GM18909 (cell line): ENCODE results near the gene RABL6.

ENCODE experiments used
- ATAC-seq: cut with Tn5 transposase; IDR thresholded peaks from one replicate; pipeline ENCODE4 v1.9.1; 2021; ENCODE audit warnings: mild to moderate bottlenecking; ENCODE audit not compliant: unreplicated experiment, poor library complexity

RABL6 gene

GRCh38 chr9:136814725-136815421 is 7.1 kb downstream of the RABL6 start:
- no peak for ATAC-seq

GRCh38 chr9:136815422-136815782 is 7.7 kb downstream of the RABL6 start:
- no peak for ATAC-seq

DNA sequence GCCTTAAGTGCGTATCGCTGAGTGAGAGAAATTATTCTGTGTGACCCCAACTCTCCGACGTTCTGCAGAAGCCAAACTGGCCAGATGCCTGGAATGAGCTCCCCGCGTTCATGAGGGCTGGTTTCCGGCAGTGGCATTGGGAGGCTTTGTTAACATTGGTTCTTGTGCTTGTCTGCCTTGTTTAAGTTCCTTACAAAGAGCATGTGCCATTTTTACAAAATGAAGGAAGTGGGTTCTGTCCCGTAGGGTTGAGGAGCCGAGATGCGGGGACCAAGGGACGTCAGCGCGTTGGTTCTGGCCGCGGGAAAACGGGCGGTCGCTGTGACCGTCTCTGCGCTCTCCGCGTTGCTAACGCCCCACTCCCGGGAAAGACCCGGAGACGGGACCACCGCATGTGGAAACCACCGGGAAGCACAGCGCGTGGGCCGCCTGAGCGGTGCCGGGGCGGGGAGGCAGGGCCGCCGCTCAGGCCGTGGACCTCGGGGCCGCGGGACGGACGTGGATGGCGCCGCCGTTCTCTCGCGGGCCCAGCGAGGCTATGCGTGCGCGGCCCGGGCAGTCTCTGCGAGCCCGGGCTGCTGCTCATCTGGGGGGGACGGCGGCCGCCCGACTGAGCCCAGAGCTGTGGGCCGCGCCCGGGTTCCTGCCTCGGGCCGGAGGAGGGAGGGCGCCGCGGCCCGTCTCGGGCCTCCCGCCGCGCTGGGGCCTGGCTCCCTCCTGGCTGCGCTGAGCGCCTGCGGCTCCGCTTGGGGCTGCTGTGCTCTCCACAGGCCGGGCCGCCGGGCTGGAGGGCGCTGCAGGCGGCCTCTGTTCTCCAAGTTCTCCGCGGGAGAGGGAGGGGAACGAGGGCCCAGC is 13.4 kb downstream of the RABL6 start:
- no peak for ATAC-seq

GRCh38 chr9:136821826-136822544 is 14.2 kb downstream of the RABL6 start:
- no peak for ATAC-seq

GRCh38 chr9:136823136-136824046 is 15.6 kb downstream of the RABL6 start:
- ATAC-seq: no peak

DNA sequence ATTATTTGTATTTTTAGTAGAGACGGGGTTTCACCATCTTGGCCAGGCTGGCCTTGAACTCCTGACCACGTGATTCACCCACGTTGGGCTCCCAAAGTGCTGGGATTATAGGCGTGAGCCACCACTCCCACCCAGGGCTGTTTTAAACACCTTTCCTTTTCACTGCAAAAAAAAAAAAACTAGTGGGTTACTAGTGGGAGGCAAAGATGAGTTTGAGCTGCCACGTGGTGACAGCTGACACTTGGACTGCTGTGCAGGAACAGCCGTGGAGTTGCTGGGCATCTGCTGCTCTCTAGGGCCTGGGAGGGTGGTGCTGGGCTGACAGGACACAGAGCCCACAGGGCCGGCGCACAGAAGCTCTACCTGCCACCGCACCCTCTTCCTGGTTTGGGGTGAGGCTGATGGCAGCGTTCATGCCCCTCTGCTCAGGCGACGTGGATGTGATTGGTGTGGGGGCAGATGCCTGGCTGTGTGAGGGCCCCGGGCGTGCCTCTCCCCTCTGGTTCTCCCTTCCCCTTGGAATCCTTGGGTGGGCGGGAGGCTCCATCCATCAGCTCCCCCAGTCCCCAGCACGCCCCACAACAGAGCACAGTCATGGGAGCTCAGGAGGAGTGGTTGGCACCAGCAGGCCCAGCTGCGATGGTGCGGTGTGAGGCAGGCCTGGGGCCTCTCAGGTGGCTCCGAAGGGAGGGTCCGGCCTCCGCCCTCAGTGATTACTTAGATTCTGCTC is 16.9 kb downstream of the RABL6 start:
- no peak for ATAC-seq

DNA sequence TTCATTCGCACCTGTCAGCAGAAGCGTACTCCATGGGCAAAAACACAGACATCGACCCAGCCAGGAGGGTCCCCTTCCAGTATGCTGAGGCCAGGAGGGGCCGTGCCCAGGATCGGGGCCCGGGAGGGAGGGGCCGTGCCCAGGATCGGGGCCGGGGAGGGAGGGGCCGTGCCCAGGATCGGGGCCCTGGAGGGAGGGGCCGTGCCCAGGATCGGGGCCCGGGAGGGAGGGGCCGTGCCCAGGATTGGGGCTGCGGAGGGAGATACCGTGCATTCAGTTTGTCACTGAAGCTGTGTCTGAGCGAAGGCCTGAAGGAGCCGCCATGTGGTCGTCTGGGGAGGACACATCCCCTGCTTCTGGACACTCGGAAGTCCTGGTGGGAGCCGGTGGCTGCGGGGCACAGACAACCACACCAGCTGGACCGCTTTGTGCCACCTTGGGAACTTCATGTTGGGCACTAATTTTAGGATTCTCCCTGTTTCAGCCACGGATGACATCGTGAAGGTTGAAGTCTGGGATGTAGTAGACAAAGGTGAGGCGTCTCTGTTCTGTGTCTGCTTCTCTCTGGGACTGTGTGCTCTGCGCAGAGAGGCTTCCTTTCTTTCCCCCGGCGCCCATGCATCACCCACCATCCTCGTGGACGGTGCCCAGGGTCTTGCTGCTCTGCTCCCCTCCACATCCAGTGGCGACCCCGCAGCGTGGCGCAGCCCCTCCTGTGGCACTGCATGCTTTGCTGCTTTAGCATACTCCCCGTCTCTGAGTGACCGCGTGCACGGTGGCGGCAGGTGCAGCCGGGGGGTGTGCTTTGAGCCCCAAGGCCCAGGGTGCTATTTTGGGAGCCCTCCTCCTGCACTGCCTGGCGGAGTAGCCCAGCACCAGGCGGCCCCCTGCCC is 17.8 kb downstream of the RABL6 start:
- no peak for ATAC-seq

DNA sequence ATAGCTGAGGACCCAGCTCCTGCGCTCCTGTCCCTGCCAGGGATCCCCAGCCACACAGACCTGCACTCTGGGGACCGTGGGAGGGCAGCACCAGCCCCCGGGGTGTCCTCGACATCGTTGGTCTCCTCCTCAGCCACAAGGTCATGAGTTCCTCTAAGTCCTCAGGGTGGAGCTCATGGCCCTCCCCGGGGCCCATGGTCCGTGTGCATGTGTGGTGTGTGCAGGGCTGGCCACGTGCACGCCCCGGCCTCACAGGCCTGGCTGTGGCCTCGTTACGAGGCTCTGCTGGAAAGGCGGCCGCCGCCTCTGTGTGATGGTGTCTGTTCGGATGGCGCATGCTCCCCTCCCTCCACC is 18.4 kb downstream of the RABL6 start:
- ATAC-seq: no peak

DNA sequence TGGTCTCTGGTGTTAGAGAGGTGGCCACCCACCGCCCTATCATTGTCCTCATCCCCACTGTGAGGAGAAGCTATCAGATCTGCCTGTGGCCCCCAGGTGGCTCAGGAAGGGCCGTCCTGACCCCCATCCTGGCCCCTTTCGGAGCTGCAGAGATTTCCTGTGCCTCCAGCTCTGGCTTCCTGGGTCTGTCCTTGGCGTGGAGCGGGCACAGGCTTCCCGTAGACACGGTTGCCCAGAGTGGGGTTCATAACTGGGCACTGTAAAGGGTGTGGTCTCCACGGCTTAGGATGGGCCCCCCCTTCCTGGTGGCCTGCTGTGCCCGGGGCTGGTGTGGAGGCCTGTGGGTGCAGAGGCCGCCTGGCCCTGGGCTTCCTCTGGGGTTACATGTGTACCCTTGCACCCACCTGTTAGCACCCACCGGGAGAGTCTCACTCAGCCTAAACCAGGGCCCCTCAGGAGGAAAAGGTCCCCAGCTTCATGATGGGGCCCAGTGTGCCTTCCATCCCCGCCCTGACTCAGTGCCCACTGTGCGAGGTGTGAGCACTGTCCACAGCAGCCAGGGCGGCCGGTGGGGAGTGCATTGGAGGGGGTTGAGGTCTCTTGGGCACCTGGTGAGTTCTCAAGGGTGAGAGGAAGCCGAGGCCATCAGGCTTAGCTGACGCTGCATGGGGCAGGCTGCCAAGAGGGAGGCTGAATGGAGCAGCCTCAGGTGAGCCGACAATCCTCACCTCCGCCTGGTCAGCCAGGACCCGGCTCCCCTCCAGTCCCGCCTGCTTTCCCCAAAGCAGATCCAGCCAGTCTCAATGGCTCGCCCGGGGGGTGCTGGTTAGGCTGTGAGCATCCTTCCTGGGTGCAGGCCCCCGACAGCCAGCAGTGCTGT is 19.2 kb downstream of the RABL6 start:
- ATAC-seq: no peak

DNA sequence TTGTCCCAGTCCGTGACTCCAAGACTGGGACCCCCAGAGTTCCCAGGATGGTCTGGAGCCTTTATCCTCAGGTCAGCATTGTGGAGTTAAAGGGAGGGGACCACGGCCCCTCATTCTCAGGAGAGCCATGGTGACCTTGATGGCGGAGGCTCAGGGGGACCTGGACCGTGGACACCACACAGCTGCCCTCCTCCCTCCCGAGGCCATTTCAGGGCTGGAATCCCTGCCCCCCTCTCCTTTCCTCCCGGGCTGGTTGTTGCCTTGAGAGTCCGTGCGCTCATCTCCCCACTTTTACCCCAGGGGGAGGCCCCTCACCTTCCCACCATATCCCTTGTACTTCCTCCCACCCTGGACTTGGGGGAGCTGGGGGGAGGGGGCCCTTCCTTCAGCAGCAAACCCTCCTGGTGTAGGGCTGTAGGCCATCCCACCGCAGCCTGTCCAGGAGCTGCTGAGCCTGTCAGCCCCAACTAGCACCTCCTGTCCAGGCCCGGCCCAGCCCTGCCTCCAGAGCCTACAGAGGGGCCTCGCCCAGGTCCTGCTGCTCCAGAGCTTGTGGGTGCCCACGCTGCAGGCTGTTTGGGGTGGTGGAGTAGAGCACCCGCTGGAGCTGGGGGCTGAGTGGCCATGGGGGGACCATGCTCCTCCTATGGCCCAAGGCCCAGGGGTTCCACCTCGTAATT is 20.2 kb downstream of the RABL6 start:
- no peak for ATAC-seq

DNA sequence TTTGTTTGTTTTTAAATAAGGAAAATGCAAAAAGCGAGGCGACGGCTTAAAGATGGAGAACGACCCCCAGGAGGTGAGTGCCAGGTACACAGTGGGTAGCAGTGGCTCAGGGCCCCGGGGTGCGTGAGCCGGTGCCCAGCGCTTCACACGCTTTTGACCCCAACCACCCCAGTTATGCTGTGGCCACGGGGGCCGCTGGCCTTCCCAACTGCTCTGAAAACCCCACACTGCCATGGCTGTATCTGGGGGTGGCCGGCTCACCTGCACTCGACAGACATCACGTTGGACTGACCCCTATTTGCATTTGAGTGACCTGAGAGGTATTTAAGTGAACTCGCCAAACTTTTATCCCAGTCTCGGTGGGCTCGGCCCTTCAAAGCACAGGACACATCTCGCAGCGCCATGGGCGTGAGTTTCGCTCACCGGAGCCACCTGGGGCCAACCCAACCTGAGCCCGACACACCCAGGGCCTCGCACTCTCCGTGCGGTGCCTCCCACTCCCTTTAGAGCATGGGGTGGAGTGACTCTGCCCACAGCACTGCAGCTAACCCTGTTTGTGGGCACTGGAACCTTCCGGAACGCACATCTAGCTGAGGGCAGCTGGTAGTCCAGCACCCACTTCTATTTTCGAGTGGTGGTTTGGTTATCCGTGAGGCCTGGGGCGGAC is 20.9 kb downstream of the RABL6 start:
- no peak for ATAC-seq

DNA sequence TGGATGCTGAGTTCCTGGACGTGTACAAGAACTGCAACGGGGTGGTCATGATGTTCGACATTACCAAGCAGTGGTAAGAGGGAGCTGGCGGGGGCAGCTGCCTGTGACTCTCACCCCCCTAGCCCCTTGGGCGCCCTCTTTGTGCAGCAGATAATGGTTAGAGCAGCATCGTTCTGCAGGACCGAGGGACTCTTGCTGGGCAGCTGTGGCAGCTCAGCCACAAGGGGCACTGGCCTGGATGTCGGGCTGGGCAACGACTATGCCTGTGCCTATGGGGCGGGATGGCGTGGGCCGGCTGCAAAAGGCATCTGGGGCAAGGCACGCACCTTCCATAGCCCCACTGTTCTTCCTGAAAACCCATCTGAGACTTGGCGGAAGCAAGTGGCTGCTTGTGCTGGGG is 21.7 kb downstream of the RABL6 start:
- ATAC-seq: no peak

- ATAC-seq: no peak
These were observed 22.5 kb downstream of the RABL6 start for GRCh38 chr9:136829981-136830885.

GRCh38 chr9:136831002-136831719 is 23.4 kb downstream of the RABL6 start:
- no peak for ATAC-seq

DNA sequence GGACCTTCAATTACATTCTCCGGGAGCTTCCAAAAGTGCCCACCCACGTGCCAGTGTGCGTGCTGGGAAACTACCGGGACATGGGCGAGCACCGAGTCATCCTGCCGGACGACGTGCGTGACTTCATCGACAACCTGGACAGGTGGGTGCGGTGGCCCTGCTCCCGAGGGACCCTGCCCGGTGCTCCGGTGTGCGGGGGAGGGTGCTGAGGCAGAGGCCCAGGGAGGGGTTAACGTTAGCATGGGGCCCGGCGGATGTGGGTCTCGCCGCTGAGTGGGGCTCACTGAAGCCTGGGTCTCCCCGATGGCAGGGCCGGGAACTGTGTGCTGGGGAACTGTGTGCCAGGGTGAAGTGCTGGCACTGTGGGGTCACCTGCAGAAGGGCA is 24.0 kb downstream of the RABL6 start:
- ATAC-seq: no peak
